CD4-positive, CD25-positive, alpha-beta regulatory T cell (primary cell): ENCODE measurements around the gene ERFL. TPM values are rescaled to one million over a fixed set of nuclear protein-coding genes. Genes with fewer than 3 reads are reported as not detected.

ENCODE experiments used
- ATAC-seq, 2 donors: fragments of 150-1000 bp; cut with Tn5 transposase; one replicate each; pipeline ENCODE4 v1.10.0; 2021; ENCODE audit warnings: low read depth in 2 of 2, moderate number of reproducible peaks in 2 of 2, moderate library complexity in 1 of 2
- DNase-seq, 3 donors: peaks; one replicate each; pipeline versions ENCODE4 v3.0.0 to v3.0.0-alpha.2; 2012 to 2022; ENCODE audit warnings: mixed read lengths in 1 of 3
- H3K27ac ChIP-seq: one replicate; pipeline ENCODE4 v1.7.0; 2013; ENCODE audit warnings: mild to moderate bottlenecking, low read length; ENCODE audit not compliant: insufficient read depth, poor library complexity, severe bottlenecking
- H3K27me3 ChIP-seq: one replicate; pipeline ENCODE4 v1.7.0; 2013; ENCODE audit warnings: low read length; ENCODE audit not compliant: control insufficient read depth, insufficient read depth
- H3K36me3 ChIP-seq: one replicate; pipeline ENCODE4 v1.7.0; 2013; ENCODE audit warnings: mild to moderate bottlenecking, low read length, moderate library complexity; ENCODE audit not compliant: control insufficient read depth, insufficient read depth
- H3K4me1 ChIP-seq: 2 replicates; pipeline ENCODE4 v1.7.0; 2013; ENCODE audit warnings: mild to moderate bottlenecking, low read length; ENCODE audit not compliant: insufficient read depth, control insufficient read depth, poor library complexity, severe bottlenecking
- H3K4me3 ChIP-seq: one replicate; pipeline ENCODE4 v1.7.0; 2013; ENCODE audit warnings: low read depth, mild to moderate bottlenecking, low read length, moderate library complexity
- H3K9me3 ChIP-seq, 2 experiments: 1 replicate in 1 of 2; 2 replicates in 1 of 2; pipeline ENCODE4 v1.7.0; 2013; ENCODE audit warnings: low read length in 2 of 2, mild to moderate bottlenecking in 1 of 2, moderate library complexity in 1 of 2; ENCODE audit not compliant: control insufficient read depth in 2 of 2
- H3K27ac Mint-ChIP-seq, 3 donors: one replicate each; pipeline ENCODE4 v1.8.0; 2020 to 2022; ENCODE audit warnings: mild to moderate bottlenecking in 3 of 3, mixed read lengths in 3 of 3, moderate library complexity in 2 of 3
- H3K27me3 Mint-ChIP-seq: one replicate; pipeline ENCODE4 v1.8.0; 2022; ENCODE audit warnings: mild to moderate bottlenecking, mixed read lengths
- H3K36me3 Mint-ChIP-seq: one replicate; pipeline ENCODE4 v1.8.0; 2020; ENCODE audit warnings: mixed read lengths
- H3K4me1 Mint-ChIP-seq, 4 donors: one replicate each; pipeline ENCODE4 v1.8.0; 2020 to 2022; ENCODE audit warnings: mixed read lengths in 4 of 4, mild to moderate bottlenecking in 1 of 4
- H3K4me3 Mint-ChIP-seq, 4 donors: one replicate each; pipeline ENCODE4 v1.8.0; 2020 to 2022; ENCODE audit warnings: mild to moderate bottlenecking in 4 of 4, mixed read lengths in 4 of 4, moderate library complexity in 3 of 4
- H3K9me3 Mint-ChIP-seq, 7 donors: one replicate each; pipeline ENCODE4 v1.8.0; 2020 to 2022; ENCODE audit warnings: mixed read lengths in 7 of 7, mild to moderate bottlenecking in 3 of 7, moderate library complexity in 2 of 7
- polyA plus RNA-seq, 4 donors: library from polyadenylated mRNA; unstranded; fragments of 300-500 nt; fragmentation: Illumina TruSeq; gene quantifications; one replicate each; pipeline ENCODE4 v1.2.3, GENCODE V29; 2021
- total RNA-seq: library from RNA; stranded (reverse); gene quantifications from one replicate; pipeline ENCODE4 v1.2.3, GENCODE V29; 2022

Gene ERFL
- total and polyA plus RNA-seq, 5 donors from 2014 or later, result 4.7 TPM; not detected in 4

DNA sequence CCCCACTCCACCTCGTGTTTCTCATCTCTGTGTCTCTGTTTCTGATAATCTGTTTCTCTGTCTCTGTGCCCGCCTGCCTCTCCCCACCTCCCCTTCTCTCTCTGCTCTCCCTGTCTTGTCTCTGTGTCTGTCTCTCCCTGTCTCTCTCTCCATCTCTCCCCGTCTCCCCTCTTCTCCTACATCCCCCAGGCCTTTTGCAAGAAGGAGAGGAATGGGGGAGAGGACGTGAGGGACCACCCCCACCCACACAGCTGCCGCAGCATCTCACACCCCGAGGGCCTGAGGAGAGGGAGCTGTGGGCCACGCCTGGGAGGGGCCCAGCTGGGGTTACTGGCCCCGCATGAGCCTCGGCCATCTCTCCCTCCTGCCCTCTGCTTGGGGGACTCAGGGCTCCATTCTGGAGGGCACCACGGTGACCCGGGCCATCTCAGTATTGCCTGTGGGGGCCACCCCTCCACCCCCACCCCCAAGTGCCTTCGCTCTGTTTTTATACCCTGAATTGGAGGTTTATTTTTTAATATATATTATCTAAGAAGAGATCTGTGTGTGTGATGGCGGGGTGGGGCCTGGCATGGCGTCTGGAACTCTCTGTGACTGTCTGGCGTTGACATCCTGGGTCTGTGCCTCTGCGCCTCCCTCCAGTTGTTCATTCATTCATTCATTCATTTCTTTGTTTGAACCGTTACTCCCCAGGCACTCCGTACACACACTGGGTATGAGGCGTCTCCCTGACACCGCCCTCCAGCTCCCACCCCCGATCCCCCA is 21.2 kb downstream of the ERFL start:
- DNase-seq (no peak), ATAC-seq (no peak)
- Mint-ChIP-seq H3K36me3 (peaks cover 24% of the 10 kb centered on the region), H3K4me3 (no peak overlapping the region), H3K27me3 (peaks cover 10% of the 10 kb centered on the region), H3K27ac (no peak overlapping the region), H3K9me3 (peaks cover 0 to 7% (median 0%) of the 10 kb centered on the region in 7 donors), H3K4me1 (peaks cover 0 to 60% (median 24%) of the 10 kb centered on the region in 4 donors)
- Histone ChIP-seq H3K4me1 (peaks cover 17% of the 10 kb centered on the region), H3K27me3 (no peaks in the 10 kb centered on the region), H3K9me3 (no peaks in the 10 kb centered on the region), H3K27ac (no peak overlapping the region), H3K4me3 (no peak overlapping the region), H3K36me3 (peaks cover 48% of the 10 kb centered on the region)

DNA sequence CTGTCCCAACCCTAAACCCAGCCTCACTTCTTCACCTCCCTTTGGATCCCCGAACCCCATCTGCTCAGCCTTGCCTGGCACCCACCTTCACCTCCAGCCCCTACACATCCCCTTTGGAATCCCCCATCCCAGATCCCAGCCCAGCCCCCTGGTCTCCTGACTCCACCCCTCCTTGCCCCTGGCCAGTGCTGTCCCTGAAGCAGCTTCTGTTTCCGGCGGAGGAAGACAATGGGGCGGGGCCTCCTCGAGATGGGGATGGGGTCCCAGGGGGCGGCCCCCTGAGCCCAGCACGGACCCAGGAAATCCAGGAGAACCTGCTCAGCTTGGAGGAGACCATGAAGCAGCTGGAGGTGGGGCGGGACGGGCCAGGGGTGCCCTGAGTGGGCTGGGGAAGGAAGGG is 22.0 kb downstream of the ERFL start:
- Mint-ChIP-seq H3K27ac (peak overlapping the region in 1 of 3 donors; percentile 72), H3K4me1 (peaks cover 0 to 58% (median 19%) of the 10 kb centered on the region in 4 donors), H3K27me3 (peaks cover 6% of the 10 kb centered on the region), H3K9me3 (peaks cover 0 to 7% (median 0%) of the 10 kb centered on the region in 7 donors), H3K4me3 (peak overlapping the region in 2 of 4 donors; percentile 47 to 69), H3K36me3 (peaks cover 29% of the 10 kb centered on the region)
- Histone ChIP-seq H3K4me1 (peaks cover 17% of the 10 kb centered on the region), H3K36me3 (peaks cover 56% of the 10 kb centered on the region), H3K4me3 (no peak overlapping the region), H3K27me3 (no peaks in the 10 kb centered on the region), H3K27ac (no peak overlapping the region), H3K9me3 (no peaks in the 10 kb centered on the region)
- no peak for DNase-seq
- no peak for ATAC-seq

DNA sequence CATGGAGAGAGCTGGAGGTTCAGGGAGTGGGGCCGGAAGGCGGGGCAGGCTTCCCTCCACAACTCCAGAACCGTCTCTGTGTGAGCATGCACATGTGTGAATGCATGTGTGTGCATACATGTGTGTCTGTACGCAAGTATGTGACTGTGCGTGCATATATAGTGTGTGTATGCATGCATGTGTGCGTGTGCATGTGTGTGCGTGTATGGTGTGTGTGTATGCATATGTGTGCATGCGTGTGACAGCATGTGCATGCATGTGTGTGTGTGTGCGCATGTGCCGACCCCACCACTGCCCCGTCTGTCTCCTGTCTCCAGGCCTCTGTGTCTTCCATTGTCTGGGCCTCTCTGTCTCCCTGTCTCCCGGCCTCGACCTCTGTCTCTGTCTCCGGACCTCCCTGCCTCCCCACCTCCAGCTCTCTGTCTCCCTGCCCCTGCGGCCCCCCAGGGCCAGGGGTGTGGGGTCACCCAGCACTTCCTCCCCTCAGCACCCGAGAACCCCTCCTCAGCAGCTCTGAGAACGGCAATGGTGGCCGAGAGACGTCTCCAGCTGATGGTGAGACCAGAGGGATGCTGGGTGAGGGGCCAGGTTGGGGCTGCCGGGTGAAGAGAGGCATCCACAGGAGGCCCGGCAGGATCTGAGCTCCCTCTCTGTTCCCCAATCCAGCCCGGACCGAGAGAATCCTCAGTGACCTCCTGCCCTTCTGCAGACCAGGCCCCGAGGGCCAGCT is 22.8 kb downstream of the ERFL start:
- peaks cover 29% of the 10 kb centered on the region for H3K36me3 Mint-ChIP-seq
- peaks cover 0 to 3% (median 0%) of the 10 kb centered on the region in 7 donors for H3K9me3 Mint-ChIP-seq
- no peak overlapping the region for H3K4me3 ChIP-seq
- peak overlapping the region in 3 of 4 donors; percentile 24 to 69 (median 68) for H3K4me3 Mint-ChIP-seq
- H3K27ac Mint-ChIP-seq, result peak overlapping the region in 2 of 3 donors; percentile 72 to 80
- H3K27me3 ChIP-seq, result no peaks in the 10 kb centered on the region
- H3K9me3 ChIP-seq, result no peaks in the 10 kb centered on the region
- H3K27me3 Mint-ChIP-seq, result no peaks in the 10 kb centered on the region
- H3K4me1 Mint-ChIP-seq, result peaks cover 0 to 55% (median 15%) of the 10 kb centered on the region in 4 donors
- H3K4me1 ChIP-seq, result peaks cover 17% of the 10 kb centered on the region
- no peak for ATAC-seq
- peaks cover 59% of the 10 kb centered on the region for H3K36me3 ChIP-seq
- H3K27ac ChIP-seq, result no peak overlapping the region
- DNase-seq, result no peak

DNA sequence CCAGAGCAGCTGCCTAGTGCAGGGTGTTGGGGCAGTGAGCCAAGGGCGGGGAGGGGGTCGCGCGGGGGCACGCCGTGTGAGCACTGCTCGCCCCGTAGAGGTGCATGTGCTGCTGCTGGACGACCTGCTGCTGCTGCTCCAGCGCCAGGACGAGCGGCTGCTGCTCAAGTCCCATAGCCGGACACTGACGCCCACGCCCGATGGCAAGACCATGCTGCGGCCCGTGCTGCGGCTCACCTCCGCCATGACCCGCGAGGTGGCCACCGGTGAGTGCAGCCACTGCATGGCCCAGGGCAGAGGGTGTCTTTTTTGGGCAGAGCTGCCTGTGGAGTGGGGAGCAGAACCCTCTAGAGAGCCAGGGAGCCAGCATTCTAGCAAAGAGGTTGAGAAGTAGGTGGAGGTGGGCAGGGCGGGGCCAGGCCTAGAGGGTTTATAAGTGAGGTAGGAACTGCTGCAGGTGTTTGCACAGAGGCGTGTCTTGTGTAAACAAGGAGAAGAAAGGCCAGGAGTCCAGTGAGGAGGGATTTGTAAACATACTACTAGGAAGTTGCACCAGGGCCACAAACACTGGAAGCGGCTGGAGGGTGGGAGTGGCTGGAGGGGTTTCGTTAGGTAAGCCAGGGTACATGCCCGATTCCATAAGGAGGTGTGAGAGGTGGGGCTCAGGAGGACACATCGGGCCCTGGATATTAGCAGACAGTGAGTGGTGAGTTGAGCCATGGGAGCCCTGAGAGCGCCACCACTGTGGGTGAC is 24.0 kb downstream of the ERFL start:
- Mint-ChIP-seq H3K27me3 (no peaks in the 10 kb centered on the region), H3K9me3 (peaks cover 0 to 3% (median 0%) of the 10 kb centered on the region in 7 donors), H3K27ac (peak overlapping the region in 2 of 3 donors; percentile 43 to 71), H3K4me1 (peaks cover 0 to 59% (median 18%) of the 10 kb centered on the region in 4 donors), H3K4me3 (peak overlapping the region in 1 of 4 donors; percentile 62), H3K36me3 (peaks cover 37% of the 10 kb centered on the region)
- H3K9me3 ChIP-seq, result no peaks in the 10 kb centered on the region
- no peak for ATAC-seq
- peaks cover 70% of the 10 kb centered on the region for H3K36me3 ChIP-seq
- no peak overlapping the region for H3K4me3 ChIP-seq
- H3K4me1 ChIP-seq, result peaks cover 17% of the 10 kb centered on the region
- no peaks in the 10 kb centered on the region for H3K27me3 ChIP-seq
- H3K27ac ChIP-seq, result peak overlapping the region; percentile 52
- DNase-seq, result no peak

DNA sequence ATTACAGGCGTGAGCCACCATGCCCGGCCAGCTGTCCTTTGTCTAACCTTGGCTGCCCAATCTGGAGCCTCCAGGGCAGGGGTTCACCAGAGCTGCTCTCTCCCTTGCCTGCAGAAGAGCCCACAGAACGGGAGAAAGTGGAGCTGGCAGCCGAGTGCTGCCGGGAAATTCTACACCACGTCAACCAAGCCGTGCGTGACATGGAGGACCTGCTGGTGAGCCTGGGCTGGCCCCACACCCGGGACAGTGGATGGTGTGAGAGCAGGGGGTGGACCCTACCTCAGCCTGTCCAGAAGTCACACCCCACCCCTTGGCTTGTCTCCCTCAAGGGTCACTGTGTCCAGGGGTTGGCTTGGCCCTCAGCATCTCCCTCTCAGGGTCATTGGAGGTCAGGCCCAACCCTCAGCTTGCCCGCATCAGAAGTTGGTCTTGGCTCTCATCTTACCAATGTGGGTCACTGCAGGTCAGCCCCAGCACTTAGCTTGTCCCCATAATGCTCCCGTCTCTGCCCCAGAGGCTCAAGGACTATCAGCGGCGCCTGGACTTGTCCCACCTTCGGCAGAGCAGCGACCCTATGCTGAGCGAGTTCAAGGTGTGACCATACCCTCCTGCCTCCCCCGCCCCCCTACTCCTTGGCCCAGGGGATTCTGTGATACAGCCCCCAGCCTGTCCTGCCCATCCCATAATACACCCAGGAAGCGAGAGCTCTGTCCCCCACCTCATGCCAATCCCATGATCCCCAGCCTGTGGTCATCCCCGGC is 24.9 kb downstream of the ERFL start:
- Mint-ChIP-seq H3K27me3 (no peaks in the 10 kb centered on the region), H3K36me3 (peaks cover 45% of the 10 kb centered on the region), H3K27ac (peak overlapping the region in 2 of 3 donors; percentile 31 to 71), H3K4me1 (peaks cover 3 to 65% (median 21%) of the 10 kb centered on the region in 4 donors), H3K9me3 (peaks cover 0 to 3% (median 0%) of the 10 kb centered on the region in 7 donors), H3K4me3 (no peak overlapping the region)
- Histone ChIP-seq H3K27me3 (no peaks in the 10 kb centered on the region), H3K27ac (peak overlapping the region; percentile 52), H3K9me3 (no peaks in the 10 kb centered on the region), H3K4me1 (peaks cover 17% of the 10 kb centered on the region), H3K4me3 (no peak overlapping the region), H3K36me3 (peaks cover 77% of the 10 kb centered on the region)
- DNase-seq, result no peak
- ATAC-seq, result no peak

DNA sequence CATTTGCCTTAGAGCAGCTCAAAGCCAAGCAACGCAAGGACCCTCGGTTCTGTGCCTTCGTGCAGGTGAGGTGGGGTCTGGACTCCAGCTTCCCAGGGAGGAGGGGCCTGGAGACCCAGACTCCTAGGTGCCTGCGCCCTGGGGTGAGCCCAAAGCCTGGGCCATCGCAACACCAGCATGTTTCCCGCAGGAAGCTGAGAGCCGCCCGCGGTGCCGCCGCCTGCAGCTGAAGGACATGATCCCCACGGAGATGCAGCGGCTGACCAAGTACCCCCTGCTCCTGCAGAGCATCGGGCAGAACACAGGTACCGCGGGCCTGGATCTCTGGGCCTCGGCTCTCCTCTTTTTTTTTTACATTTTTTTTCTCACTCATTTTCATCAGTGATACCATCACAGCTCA is 25.7 kb downstream of the ERFL start:
- no peaks in the 10 kb centered on the region for H3K27me3 ChIP-seq
- Mint-ChIP-seq H3K36me3 (peaks cover 45% of the 10 kb centered on the region), H3K9me3 (peaks cover 0 to 3% (median 0%) of the 10 kb centered on the region in 7 donors), H3K27me3 (no peaks in the 10 kb centered on the region), H3K4me1 (peaks cover 3 to 71% (median 21%) of the 10 kb centered on the region in 4 donors), H3K27ac (no peak overlapping the region), H3K4me3 (no peak overlapping the region)
- H3K4me1 ChIP-seq, result peaks cover 23% of the 10 kb centered on the region
- no peak overlapping the region for H3K27ac ChIP-seq
- no peak overlapping the region for H3K4me3 ChIP-seq
- peaks cover 85% of the 10 kb centered on the region for H3K36me3 ChIP-seq
- H3K9me3 ChIP-seq, result no peaks in the 10 kb centered on the region
- no peak for ATAC-seq
- no peak for DNase-seq
